LNCAP (cell line): ENCODE results near the gene OR2AJ1.

Experiments
- CTCF ChIP-seq: fragments of 450-650 bp; IDR thresholded peaks from 2 replicates; pipeline ENCODE4 v1.5.1; 2017; ENCODE audit warnings: mild to moderate bottlenecking

The OR2AJ1 gene

GRCh38 chr1:247962911-247963588, 38.4 kb downstream of the OR2AJ1 start:
- TF ChIP-seq CTCF, result no peak

DNA sequence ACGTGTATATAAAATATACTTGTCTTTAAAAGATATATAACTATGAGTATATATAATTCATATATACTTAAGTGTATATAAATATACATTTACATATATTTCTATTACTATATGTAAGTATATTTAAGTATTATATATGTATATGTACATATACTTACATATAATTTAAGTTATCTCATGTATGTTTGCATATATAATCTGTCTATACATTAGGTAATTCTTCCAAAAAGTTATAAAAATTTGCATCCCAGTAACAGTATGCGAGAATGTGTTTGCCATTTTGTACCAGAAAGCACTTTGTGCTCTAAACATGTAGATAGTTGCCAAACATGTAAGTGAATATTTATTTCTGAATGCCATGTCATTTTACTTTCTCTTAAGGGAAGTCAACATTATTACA, 40.2 kb downstream of the OR2AJ1 start, which contains the start of gene OR2AK2:
Gene OR2AK2 (plus strand): TSS at position 301 of the 400 bp plus-strand sequence. CDS start 144 bp downstream, outside the sequence.
- no peak for TF ChIP-seq CTCF

DNA sequence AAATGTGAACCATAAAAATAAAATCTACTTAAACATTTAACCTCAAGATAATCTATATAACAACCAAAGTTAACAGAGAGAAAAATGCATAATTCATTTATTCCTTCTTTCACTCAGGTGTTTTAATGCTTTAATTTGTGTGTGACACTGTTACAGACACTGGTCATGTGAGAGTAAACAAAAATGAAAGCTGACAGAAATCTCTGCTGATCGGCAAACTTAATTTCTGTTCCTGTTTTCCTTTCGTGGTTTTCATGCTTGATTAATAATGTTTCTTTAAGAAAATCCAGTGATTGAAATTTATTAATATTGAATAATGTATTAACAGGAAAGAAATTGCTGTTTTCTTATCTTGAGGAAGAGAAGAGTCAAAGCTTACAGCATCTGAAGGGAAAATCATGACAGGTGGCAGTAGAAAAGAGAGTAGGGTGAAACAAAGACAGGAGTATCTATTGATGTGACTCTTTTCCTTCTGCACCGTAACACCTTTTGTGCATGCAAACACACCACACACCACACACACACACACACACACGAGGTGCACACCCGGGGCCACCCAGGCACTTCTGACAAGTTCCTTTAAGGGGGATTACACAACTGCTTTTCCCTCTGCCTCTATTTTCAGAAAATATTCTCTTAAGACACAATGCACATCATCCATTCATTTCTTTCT, 42.0 kb downstream of the OR2AJ1 start:
- TF ChIP-seq CTCF, result no peak
